Activated T-helper 17 cell treated with anti-CD3 and anti-CD28 coated beads, Interleukin-2, amount 50 U/mL, for 72 hours (primary cell): ENCODE measurements around the gene ZNF804B. TPM values are rescaled to one million over a fixed set of nuclear protein-coding genes. Genes with fewer than 3 reads are reported as not detected.

Source experiments
- total RNA-seq, 2 donors: library from RNA; stranded (reverse); gene quantifications; one replicate each; pipeline ENCODE4 v1.2.3, GENCODE V29; 2022

Gene ZNF804B
- total RNA-seq, 2 donors from 2014 or later: not detected

Other genes starting within 250 kb of the ZNF804B start
- not detected for gene TEX47, start 36.0 kb downstream of the ZNF804B start, total RNA-seq